ENCODE measurements around the gene PYGM. TPM values are rescaled to one million over a fixed set of nuclear protein-coding genes. Genes with fewer than 3 reads are reported as not detected.

The PYGM gene
- total and polyA plus RNA-seq, 2 of the 8 experiments (the other 6 are each of a cell fraction or from before 2014, with no cell fraction given): 9.6 to 10.0 TPM

DNA sequence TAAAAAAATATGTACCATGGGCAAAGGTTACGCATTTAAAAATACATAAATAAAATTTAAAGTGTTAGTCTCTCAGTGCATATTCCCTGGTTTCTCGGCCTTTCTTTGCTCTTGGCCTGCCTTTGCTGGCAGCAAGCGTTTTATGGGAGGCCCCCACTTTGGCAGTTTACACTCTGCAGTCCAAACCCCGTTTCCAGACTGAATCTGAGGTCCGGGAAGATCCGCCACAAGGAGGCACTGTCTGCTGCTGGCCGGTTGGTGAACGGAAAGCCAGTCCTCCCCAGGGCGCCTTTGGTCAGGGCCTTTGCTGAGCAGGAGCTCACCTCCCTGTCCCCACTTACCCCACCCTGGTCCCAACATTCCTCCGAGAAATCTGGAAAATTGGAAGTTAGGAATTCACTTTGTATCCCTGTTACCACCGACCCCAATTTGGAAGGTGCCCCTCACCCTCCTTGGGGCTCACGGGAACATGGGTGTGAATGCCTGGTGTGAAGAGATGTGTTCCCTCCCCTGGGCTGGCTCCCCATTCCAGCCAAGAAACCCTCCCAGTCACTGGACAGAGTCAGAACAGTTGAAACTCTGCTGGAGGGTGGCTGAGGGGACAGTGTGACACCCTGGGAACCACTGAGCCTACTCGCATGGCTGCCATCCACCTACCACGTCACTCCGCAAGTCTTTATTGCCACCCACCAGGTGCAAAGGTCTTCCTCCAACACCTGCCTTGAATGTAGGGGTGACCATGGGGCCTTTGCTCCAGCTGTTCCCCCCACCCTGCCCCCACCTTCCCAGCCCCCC, 27.9 kb upstream of the PYGM start (continued):
- 0 out of 2 replicates have a peak, but pooled peaks have one; percentile 30 for TF ChIP-seq TAF1 (IDR thresholded peaks at IDR 0.05; ENCODE audit: low read depth, low read length)
- TF ChIP-seq RAD21 (IDR thresholded peaks at IDR 0.05 in 1 of 2, conservative IDR thresholded peaks at IDR 0.05 in 1 of 2; ENCODE audit: low read depth in 2 of 2, low read length in 2 of 2): peak; percentile 73 to 82
